IPS DF 19.7 (cell line): ENCODE results near the gene SPATA17.
"Not testable (repeated sequence)": the region's sequence is repeated elsewhere in the genome, so short reads cannot be mapped to it uniquely, and the experiment has no call there.

Experiments used
- DNase-seq: peaks from one replicate; pipeline ENCODE4 v3.0.0-alpha.2; 2013; ENCODE audit warnings: low read depth, low spot score

Gene SPATA17

GRCh38 chr1:217674028-217674729, 43.0 kb downstream of the SPATA17 start:
- no peak for DNase-seq

- no peak for DNase-seq
Observed at GRCh38 chr1:217681806-217682205, 50.7 kb downstream of the SPATA17 start.

GRCh38 chr1:217687511-217687910, 56.4 kb downstream of the SPATA17 start:
- no peak for DNase-seq

DNA sequence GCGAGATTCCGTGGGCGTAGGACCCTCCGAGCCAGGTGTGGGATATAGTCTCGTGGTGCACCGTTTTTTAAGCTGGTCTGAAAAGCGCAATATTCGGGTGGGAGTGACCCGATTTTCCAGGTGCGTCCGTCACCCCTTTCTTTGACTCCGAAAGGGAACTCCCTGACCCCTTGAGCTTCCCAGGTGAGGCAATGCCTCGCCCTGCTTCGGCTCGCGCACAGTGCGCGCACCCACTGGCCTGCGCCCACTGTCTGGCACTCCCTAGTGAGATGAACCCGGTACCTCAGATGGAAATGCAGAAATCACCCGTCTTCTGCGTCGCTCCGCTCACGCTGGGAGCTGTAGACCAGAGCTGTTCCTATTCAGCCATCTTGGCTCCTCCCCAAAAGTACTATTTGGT, 65.0 kb downstream of the SPATA17 start:
- not testable (repeated sequence) for DNase-seq

DNA sequence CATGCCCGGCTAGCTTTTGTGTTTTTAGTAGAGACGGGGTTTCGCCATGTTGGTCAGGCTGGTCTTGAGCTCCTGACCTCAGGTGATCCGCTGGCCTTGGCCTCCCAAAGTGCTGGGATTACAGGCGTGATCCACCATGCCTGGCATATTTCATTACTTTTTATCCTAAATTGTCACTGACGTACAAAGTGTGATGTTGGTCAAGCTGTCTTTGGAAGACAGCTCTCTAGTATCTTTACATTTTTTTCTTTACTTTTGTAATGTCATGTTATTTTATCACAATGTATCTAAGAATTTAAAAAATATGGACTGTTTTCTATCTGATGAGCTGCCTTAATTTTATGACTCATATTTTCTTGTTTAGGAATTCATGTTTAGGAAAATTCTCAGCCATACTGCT, 72.2 kb downstream of the SPATA17 start:
- DNase-seq: no peak

DNA sequence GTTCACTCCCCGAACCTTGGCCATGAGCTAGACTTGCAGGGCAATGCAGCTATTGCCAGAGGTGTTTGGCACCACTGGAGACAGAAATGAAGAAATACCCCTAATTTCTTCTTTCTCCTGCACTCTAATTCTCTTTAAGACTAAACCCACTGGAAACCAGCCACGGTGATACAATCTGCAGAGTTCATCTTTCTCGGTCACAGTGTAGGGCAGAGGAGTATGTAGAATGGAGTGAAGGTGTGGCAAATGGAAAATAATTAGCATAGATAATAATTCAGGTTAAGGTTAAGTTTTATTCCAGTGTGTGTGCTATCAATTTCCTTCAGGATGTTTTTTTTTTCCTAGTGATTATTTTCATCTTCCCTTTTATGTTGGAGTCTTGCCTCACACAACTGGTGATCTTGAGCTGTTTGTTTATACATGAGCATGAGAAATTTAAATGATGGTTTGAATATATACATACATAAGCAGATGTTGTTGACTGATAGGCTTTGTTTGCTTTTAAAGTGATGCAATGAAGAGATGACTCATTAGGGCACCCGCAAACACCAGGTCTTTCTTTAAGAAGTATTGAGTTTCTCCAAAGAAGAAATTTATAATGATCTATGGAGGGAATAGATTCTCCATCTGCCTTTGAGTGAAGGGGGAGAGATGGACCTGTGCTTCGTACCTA, 81.9 kb downstream of the SPATA17 start:
- DNase-seq: no peak

GRCh38 chr1:217715681-217716080, 84.5 kb downstream of the SPATA17 start:
- no peak for DNase-seq

GRCh38 chr1:217717959-217718358, 86.8 kb downstream of the SPATA17 start:
- DNase-seq: no peak

DNA sequence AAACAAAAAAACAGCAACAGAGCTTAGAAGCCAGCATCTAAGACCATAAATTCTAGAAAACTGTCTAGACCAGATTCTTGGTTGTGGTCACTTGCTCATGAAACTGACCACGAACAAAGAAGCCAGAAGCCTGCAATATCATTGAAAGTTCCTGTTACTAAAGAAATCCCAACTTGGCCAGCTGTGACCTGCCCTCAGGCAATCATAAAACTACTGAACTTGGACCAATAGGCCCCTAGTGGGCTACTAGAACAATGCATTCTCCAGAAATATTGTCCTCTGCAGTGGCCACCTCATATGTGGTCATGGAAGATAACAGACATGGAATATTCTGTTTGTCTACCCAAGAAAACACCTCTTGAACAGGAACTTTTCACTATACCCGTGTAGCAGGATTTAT, 87.7 kb downstream of the SPATA17 start:
- DNase-seq: no peak

- no peak for DNase-seq
Observed at GRCh38 chr1:217721692-217722091, 90.5 kb downstream of the SPATA17 start.

GRCh38 chr1:217734973-217735372, 103.8 kb downstream of the SPATA17 start:
- DNase-seq: no peak

DNA sequence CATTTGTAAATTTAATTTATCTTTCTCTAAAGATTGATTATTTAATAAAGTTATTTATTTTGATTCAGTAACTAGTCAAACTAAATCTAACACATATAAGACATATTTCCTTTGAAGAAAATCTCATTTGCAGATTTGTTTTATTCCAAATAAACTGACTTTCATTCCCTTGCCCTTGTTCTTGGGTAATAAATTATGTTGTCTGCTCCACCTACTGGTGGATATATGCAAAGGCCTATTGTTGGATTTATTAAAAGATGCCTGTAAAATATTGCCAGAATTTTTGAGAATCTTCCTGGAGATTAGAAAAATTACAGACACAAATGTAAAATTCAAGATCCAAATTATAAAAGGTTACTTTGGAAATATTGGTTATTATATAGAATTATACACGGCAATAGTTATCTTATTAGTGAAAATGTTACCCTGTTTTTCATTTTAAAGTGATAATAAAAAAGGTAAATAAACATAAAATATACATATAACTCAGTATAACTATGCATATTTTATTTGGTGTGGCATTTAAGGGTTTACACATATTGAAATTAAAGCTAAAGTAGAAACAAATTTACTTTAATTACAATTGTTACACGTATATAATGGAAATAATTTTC, 116.1 kb downstream of the SPATA17 start:
- no peak for DNase-seq

DNA sequence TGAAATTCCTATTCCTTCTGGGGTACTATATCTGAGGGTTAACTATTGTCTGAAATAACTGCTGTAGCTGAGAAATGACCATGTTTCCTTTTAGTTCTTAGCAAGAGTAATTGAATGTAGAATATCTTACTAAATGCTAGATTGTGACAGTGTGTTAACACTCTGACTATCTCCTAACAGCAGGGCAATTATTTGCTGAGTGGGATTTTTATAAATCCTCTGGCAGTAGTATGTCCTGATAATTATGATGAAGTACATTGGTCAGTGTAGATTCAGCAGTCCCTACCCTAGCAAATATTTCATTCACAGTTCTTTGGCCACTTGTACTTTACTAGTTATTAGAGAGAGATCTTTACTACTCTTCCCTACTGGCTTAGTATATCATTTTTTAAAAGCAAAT, 138.6 kb downstream of the SPATA17 start:
- no peak for DNase-seq

DNA sequence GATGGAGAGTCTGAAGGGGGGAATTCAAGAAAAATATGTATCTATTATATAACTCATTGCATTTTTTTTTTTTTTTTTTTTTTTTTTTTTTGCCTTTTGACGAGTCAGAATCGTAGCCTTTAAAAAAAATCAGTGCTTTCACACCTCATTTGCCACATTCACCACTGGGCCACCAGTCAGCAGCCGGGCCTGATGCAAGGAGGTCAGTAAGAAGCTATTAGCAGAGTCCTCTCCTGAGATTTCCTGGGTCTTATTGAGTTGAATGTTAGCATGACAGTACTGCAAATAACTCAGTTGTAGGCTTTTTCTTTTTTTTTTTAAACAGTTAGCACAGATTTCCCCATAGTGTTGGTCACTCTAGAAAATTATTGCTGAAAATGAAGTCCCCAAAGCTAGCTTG, 139.8 kb downstream of the SPATA17 start:
- DNase-seq: no peak

GRCh38 chr1:217776693-217777092, 145.5 kb downstream of the SPATA17 start:
- DNase-seq: no peak

DNA sequence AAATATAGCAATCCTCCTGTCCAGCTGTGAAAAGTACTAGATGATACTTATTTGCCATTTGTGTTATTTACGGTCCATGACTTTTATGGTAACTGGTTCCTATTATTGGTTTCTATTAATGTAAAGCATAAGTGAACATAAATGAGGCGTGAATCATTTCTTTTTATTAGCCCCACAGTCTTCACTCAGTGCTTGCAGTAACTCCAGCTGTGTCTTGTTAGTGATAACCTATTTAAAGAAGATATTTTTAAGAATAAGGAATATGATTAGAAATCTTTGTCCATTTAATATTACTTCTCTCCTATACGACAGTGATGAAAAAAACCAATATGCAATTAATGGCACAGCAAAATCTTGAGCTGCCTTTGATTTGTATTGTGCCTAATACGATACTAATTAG, 149.9 kb downstream of the SPATA17 start:
- no peak for DNase-seq

GRCh38 chr1:217791091-217791490, 159.9 kb downstream of the SPATA17 start:
- DNase-seq: no peak

DNA sequence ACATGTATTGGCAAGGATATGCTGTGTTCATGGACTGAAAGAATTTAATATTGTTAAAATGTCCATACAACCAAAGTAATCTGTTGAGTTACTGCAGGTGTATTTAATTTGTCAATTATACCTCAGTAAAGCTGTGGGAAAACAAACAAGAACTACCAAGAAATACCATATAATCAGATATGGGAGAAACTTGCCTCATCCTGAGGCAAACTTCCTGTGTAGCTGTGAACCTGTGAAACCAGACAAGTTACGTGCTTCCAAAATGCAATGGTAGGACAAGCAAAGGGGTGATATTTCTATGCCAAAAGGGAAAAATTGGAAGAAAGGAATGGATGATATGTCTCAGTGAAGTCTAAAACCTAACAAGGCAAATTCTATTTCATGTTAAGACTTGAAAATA, 174.6 kb downstream of the SPATA17 start:
- no peak for DNase-seq

- no peak for DNase-seq
Observed at GRCh38 chr1:217812175-217812574, 181.0 kb downstream of the SPATA17 start.

- DNase-seq: no peak
Observed at GRCh38 chr1:217813031-217813430, 181.9 kb downstream of the SPATA17 start.

- DNase-seq: no peak
Observed at GRCh38 chr1:217837691-217838090, 206.5 kb downstream of the SPATA17 start.

GRCh38 chr1:217839161-217839560, 208.0 kb downstream of the SPATA17 start:
- no peak for DNase-seq

DNA sequence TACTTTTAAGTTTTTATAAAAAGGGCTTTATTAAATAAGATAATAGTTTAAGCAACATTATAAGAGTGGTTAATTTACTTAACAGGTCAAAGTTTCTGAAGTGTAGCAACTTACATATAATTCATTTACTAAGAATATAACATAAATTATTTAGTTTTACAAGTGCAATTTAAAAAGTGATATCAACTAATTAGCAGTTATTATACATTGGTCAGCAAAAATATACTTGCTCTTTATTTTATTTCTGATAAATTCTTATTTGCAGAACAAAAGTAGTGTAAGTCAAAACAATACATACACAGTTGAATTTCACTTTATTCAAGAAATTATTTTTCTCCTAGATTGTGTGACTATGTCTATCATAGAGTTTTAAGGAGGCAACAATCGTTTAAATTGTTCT, 215.6 kb downstream of the SPATA17 start:
- DNase-seq: no peak
